Stimulated activated CD8-positive, alpha-beta memory T cell treated with anti-CD3 and anti-CD28 coated beads, Interleukin-4, amount 100 ng/mL, for 24 hours (primary cell): ENCODE measurements around the gene DLG2.

ENCODE experiments used
- DNase-seq: peaks from one replicate; pipeline ENCODE4 v3.0.0-alpha.2; 2020; ENCODE audit warnings: low read depth

DLG2 gene

DNA sequence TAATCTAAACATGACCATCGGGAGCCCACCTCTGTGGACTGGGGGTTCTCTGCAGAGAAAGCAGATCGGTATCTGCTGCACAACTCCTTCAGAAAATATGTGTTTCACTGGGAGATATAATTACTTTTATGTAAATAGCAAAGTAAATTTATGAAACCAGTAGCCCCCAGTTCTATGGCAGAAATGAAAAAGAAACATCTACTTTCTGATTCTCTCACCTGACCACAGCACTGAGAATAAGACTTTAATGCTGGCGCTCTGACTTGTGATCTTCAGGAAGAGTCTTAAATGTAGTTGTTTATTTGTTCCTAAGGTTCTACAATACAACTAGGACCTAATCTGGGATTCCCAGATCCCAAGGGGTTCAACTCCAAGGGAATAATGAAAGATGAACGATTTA, 518.0 kb downstream of the DLG2 start:
- no peak for DNase-seq

DNA sequence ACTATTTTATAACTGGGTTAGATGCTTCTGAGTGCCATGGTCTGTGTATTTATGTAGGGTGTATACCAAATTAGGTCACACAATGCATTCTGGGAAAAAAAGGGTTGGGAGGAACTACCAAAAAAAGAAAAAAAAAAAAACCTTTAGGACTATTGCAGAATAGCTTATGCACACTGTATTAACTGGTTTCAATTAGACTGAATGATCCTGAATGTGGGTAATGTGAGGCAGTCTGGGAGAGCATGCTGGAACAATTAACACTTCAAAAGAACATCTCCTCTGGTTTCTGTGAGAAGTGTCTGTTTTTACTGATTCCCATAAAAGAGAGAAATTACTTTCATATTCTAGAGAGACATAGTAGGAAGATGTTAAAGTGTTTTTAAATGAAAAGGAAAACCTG, 521.3 kb downstream of the DLG2 start:
- no peak for DNase-seq

GRCh38 chr11:85099522-85099921, 527.6 kb downstream of the DLG2 start:
- DNase-seq, result no peak

- no peak for DNase-seq
These were observed 528.1 kb downstream of the DLG2 start for GRCh38 chr11:85098996-85099395.

DNA sequence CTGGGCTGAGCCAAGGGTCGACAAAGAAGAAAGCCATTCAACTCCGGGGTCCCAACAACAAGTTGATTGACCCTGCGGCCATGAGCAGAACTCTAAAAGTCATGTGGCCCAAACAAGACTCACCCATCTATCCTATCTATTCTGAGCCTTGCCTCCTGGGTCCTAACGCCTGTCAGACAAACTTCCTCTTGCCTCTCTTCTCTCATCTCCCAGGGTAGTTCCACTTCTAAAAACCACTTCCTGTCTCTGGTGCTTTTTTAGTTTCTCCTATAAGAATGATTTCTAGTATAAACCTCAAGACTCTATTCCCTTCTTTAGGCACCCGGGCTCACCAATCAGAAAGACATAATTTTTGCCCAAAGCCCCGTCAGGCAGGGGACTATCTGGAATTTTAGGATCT, 530.2 kb downstream of the DLG2 start:
- no peak for DNase-seq

- DNase-seq, result no peak
These were observed 531.9 kb downstream of the DLG2 start for GRCh38 chr11:85095239-85095638.

GRCh38 chr11:85094795-85095194, 532.3 kb downstream of the DLG2 start:
- no peak for DNase-seq

GRCh38 chr11:85089654-85090053, 537.5 kb downstream of the DLG2 start:
- DNase-seq, result no peak

GRCh38 chr11:85088286-85088685, 538.9 kb downstream of the DLG2 start:
- DNase-seq, result no peak

- DNase-seq, result no peak
These were observed 540.5 kb downstream of the DLG2 start for GRCh38 chr11:85086504-85087284.

- no peak for DNase-seq
These were observed 550.4 kb downstream of the DLG2 start for GRCh38 chr11:85076535-85077330.

DNA sequence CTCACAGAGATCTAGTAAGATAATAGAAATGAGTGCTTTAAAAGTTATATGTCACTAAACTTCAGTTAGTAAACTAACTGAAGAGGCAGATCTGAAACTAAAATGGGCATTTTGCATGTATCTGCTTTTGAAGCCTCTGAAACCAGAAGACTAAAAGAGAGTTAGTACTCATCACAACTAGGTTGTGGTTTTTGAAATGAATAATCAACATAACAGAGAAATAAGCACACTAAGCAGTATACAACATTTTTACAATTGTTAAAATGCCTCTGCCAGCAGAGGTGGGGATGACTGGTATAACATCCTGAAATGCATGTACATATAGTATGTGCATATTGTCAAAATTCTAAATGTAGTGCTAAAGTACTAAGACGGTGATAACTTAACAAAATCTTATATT, 564.5 kb downstream of the DLG2 start:
- DNase-seq, result no peak

- no peak for DNase-seq
These were observed 574.5 kb downstream of the DLG2 start for GRCh38 chr11:85052636-85053035.

- no peak for DNase-seq
These were observed 578.3 kb downstream of the DLG2 start for GRCh38 chr11:85048801-85049200.

- DNase-seq, result no peak
These were observed 581.4 kb downstream of the DLG2 start for GRCh38 chr11:85045716-85046115.

- DNase-seq, result no peak
These were observed 582.2 kb downstream of the DLG2 start for GRCh38 chr11:85044911-85045310.

GRCh38 chr11:85042361-85042760, 584.8 kb downstream of the DLG2 start:
- no peak for DNase-seq

DNA sequence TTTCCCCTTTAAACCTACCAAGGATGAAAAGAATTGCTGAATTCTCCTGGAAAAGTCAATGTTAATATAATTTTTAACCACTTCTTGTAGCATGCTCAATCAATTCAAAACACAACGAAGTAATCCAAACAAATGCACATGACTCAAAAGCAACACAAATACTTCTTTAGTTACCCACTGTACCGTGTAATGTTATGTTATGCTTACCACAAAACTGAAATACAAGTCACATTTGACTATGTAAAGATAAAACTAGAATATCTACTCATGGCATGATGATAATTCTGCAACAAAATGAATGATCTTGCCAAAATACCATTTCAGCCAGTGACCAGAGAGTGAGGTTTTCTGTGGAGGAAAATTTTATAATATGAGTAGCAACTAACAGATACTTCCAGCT, 587.0 kb downstream of the DLG2 start:
- DNase-seq, result no peak

GRCh38 chr11:85029964-85030363, 597.2 kb downstream of the DLG2 start:
- no peak for DNase-seq

DNA sequence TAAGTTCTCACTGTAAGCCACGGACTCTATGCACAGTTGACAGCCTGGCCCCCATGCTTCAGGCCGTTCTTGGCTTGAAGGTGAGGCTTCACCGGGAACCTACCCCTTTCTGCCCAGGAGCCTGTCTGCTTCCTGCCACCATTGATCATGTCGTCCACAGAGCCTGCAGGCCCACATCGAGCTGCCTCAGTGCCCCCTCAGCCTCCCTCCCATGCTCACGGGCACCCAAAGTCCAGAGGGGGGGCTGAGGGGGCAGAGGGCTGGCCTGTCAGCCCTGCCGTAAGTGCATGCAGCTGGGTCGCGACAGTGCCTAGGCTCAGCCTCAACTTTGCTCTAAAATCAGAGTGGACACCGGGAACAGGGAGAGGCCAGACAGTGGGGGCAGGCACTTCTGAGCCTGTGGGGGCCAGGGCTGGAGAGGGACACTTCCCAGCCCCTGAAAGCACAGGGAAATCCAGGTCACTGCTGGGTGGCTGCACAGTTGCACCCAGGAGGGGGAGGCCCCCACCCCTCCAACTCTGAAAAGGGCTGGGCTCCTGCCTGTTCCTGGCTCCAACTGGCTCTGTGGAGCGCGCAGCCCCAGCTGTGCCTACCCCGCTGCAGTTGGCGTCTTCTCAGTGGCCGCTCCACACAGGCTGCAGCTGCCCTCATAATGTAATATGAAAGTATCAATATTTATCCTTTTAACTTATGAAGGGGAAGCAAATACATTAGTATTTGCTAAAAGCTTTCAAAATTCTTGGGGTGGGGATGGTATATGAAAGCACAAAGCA, 598.6 kb downstream of the DLG2 start:
- no peak for DNase-seq

- no peak for DNase-seq
These were observed 599.8 kb downstream of the DLG2 start for GRCh38 chr11:85027346-85027745.

GRCh38 chr11:85021058-85021457, 606.1 kb downstream of the DLG2 start:
- DNase-seq, result no peak

DNA sequence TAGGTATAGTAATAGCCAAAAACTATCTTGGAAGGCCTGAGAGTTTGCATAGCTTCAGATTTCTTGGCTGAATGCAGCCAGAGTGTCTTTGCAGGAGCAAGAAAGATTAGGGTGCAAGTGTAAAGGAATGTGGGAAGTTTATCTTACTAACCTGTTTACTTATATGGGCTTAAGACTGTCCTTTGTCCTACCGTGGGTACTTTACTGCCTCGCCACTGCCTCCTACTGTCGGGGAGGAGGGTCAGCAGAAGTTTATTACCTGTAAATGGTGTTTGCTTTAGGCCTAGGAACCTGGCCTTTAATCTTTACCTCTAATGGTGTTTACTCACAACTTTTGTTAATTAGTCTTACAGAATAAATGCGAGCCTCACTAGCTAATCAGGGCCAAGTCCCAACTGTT, 633.8 kb downstream of the DLG2 start:
- DNase-seq, result no peak
